Ascending aorta (tissue), 2 donors: ENCODE results near the gene CREB3L4. TPM values are rescaled to one million over a fixed set of nuclear protein-coding genes. Genes with fewer than 3 reads are reported as not detected.

ENCODE experiments used
- DNase-seq, 2 donors: peaks; one replicate each; pipeline ENCODE4 v3.0.0-alpha.2; 2019; ENCODE audit warnings: low spot score in 2 of 2
- H3K27ac ChIP-seq, 2 donors: fragments of 200-600 bp; sonication (generic); one replicate each; pipeline ENCODE4 v1.5.1; 2016 to 2017; ENCODE audit warnings: mild to moderate bottlenecking in 1 of 2
- H3K27me3 ChIP-seq: fragments of 200-600 bp; sonication (generic); one replicate; pipeline ENCODE4 v1.5.1; 2017
- H3K36me3 ChIP-seq, 2 donors: fragments of 200-600 bp; sonication (generic); one replicate each; pipeline ENCODE4 v1.5.1; 2016
- H3K4me1 ChIP-seq, 2 donors: fragments of 200-600 bp; sonication (generic); one replicate each; pipeline ENCODE4 v1.5.1; 2016 to 2017; ENCODE audit warnings: mild to moderate bottlenecking in 1 of 2
- H3K4me3 ChIP-seq, 2 donors: fragments of 200-600 bp; sonication (generic); one replicate each; pipeline ENCODE4 v1.5.1; 2016 to 2017; ENCODE audit warnings: mild to moderate bottlenecking in 1 of 2
- H3K9me3 ChIP-seq, 2 donors: fragments of 200-600 bp; sonication (generic); one replicate each; pipeline ENCODE4 v1.5.1; 2016
- intact Hi-C: fragments of 100-400 bp; cut with DNase I; formaldehyde crosslinking; loops from one replicate; pipeline ENCODE4 v1.15.1; 2023
- total RNA-seq: library from RNA; depleted of rRNA; stranded (reverse); fragments of >200 nt; gene quantifications from one replicate; pipeline ENCODE4 v1.1.0, GENCODE V29; 2016
- TF ChIP-seq, protein P1 (sequence below), 3 experiments: fragments of 200-600 bp in 2 of 3; fragments of 450-650 bp in 1 of 3; sonication (generic) in 2 of 3; IDR thresholded peaks; one replicate each; pipeline ENCODE4 v1.5.1; 2016 to 2019; ENCODE audit warnings: antibody characterized with exemption in 3 of 3, mild to moderate bottlenecking in 1 of 3, moderate library complexity in 1 of 3

The CREB3L4 gene
- 6.3 TPM for total RNA-seq

GRCh38 chr1:153967107-153967999, at the start of gene CREB3L4:
CREB3L4 (plus strand) TSS chr1:153967902; CDS start chr1:153968526, 624 bp downstream.
- peak; percentile 73 to 96 for DNase-seq
- intact Hi-C loops: loop anchor here (1.0 kb wide), 3 partner anchors 10 to 21 kb away; partner anchors contain the start of genes DENND4B, JTB and RAB13
- TF ChIP-seq, protein P1, sequence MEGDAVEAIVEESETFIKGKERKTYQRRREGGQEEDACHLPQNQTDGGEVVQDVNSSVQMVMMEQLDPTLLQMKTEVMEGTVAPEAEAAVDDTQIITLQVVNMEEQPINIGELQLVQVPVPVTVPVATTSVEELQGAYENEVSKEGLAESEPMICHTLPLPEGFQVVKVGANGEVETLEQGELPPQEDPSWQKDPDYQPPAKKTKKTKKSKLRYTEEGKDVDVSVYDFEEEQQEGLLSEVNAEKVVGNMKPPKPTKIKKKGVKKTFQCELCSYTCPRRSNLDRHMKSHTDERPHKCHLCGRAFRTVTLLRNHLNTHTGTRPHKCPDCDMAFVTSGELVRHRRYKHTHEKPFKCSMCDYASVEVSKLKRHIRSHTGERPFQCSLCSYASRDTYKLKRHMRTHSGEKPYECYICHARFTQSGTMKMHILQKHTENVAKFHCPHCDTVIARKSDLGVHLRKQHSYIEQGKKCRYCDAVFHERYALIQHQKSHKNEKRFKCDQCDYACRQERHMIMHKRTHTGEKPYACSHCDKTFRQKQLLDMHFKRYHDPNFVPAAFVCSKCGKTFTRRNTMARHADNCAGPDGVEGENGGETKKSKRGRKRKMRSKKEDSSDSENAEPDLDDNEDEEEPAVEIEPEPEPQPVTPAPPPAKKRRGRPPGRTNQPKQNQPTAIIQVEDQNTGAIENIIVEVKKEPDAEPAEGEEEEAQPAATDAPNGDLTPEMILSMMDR (IDR thresholded peaks at IDR 0.05): peak; percentile 6 to 43 (median 43)
- Histone ChIP-seq H3K27me3 (no peaks in the 10 kb centered on the region), H3K4me1 (peaks cover 9 to 20% of the 10 kb centered on the region in 2 donors), H3K4me3 (peak within 1 kb of the TSS; percentile 62 to 69), H3K27ac (peak within 1 kb of the TSS; percentile 80 to 85), H3K36me3 (no peaks in the 10 kb centered on the region), H3K9me3 (no peaks in the 10 kb centered on the region)

DNA sequence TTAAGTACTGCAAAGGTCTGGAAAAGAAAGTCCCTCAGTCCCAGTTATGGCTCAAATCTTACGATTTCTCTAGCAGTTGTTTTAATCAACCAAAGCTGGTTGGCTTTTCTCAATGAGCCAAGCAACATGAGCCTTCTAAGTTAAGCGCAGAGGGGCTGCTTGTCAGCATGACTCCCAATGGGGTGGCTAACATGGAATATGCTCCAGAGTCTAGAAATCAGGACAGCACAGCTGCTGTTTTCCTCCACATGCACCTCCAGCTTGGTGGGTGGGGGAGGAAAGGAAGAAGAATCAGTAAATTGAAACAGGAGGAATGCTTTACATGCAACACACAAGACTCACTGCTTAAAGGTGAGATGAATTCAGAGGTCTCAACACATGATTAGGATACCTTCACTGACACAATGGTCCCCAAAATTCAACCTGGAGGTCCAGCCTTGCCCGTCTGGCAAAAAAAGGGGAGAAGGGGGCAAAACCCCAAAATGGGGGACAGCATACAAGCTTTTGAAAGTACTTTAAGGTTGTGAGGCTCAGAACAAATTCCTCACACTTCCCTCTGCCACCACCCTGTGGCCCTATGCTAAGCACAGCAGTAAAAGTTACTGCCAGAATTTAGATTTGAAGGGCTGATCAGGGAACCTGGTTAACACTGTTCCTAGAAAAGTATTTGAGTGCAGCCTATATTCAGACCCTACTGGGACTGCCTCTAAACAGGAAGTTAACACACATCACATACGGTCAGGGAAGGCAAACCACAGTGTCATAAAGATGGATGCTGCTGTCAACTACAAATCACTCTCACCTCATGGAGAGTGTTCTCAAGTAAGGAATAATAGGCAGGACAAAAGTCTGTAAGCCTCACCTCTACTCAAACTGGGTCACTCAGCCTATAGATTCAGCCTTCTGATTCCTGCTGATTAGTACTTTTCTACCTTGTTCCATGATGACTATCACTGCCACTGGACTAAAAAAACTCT, 47.5 kb upstream of the CREB3L4 start:
- Histone ChIP-seq H3K27ac (peak overlapping the region in 1 of 2 donors; percentile 36), H3K27me3 (no peaks in the 10 kb centered on the region), H3K9me3 (no peaks in the 10 kb centered on the region), H3K4me1 (peaks cover 6 to 28% of the 10 kb centered on the region in 2 donors), H3K4me3 (peak overlapping the region in 1 of 2 donors; percentile 86), H3K36me3 (peaks cover 0 to 2% of the 10 kb centered on the region in 2 donors)
- DNase-seq: no peak
- intact Hi-C loops: loop anchor here (5.0 kb wide), 2 partner anchors 42 to 98 kb away; partner anchors contain the start of gene SLC39A1
- TF ChIP-seq, protein P1 (IDR thresholded peaks at IDR 0.05): peak in 2 of 3 experiments; percentile 6 to 38

- Histone ChIP-seq H3K27ac (peak overlapping the region; percentile 88 to 97), H3K4me3 (peak overlapping the region; percentile 72 to 86), H3K9me3 (no peaks in the 10 kb centered on the region), H3K36me3 (no peaks in the 10 kb centered on the region), H3K27me3 (no peaks in the 10 kb centered on the region), H3K4me1 (peaks cover 6 to 28% of the 10 kb centered on the region in 2 donors)
- no peak for DNase-seq
- TF ChIP-seq, protein P1 (IDR thresholded peaks at IDR 0.05): no peak
- intact Hi-C loops: loop anchor here (5.0 kb wide), 2 partner anchors 41 to 99 kb away; partner anchors contain the start of gene SLC39A1
Observed at GRCh38 chr1:153921080-153921802, 46.5 kb upstream of the CREB3L4 start.

- H3K9me3 ChIP-seq: no peaks in the 10 kb centered on the region
- H3K36me3 ChIP-seq: no peaks in the 10 kb centered on the region
- peaks cover 6 to 28% of the 10 kb centered on the region in 2 donors for H3K4me1 ChIP-seq
- H3K4me3 ChIP-seq: peak overlapping the region; percentile 72 to 86
- peak overlapping the region; percentile 88 to 97 for H3K27ac ChIP-seq
- TF ChIP-seq, protein P1 (IDR thresholded peaks at IDR 0.05): no peak
- intact Hi-C loops: loop anchor here (2.0 to 5.0 kb wide), 4 partner anchors 41 to 131 kb away; partner anchors contain the start of genes RAB13 and SLC39A1
- no peaks in the 10 kb centered on the region for H3K27me3 ChIP-seq
- no peak for DNase-seq
Observed at GRCh38 chr1:153921803-153922075, 46.0 kb upstream of the CREB3L4 start.
